Mesodermal cell (in vitro differentiated cells): ENCODE measurements around the gene SEMA4C.
"Not testable (repeated sequence)": the region's sequence is repeated elsewhere in the genome, so short reads cannot be mapped to it uniquely, and the experiment has no call there.

Source experiments
- H3K27ac ChIP-seq: 2 replicates; pipeline ENCODE4 v1.7.0; 2013; ENCODE audit warnings: mild to moderate bottlenecking, low read depth, low read length, moderate library complexity; ENCODE audit not compliant: severe bottlenecking
- H3K36me3 ChIP-seq: 2 replicates; pipeline ENCODE4 v1.7.1; 2013; ENCODE audit warnings: mild to moderate bottlenecking, low read length, moderate library complexity; ENCODE audit not compliant: control insufficient read depth, insufficient read depth
- H3K4me1 ChIP-seq: one replicate; pipeline ENCODE4 v1.7.1; 2013; ENCODE audit warnings: mild to moderate bottlenecking, low read length; ENCODE audit not compliant: insufficient read depth, control insufficient read depth, poor library complexity, severe bottlenecking
- H3K4me3 ChIP-seq: 2 replicates; pipeline ENCODE4 v1.7.0; 2013; ENCODE audit warnings: low read length, control low read depth, mild to moderate bottlenecking; ENCODE audit not compliant: insufficient read depth, poor library complexity, severe bottlenecking; ENCODE audit errors: extremely low read depth
- H3K9me3 ChIP-seq: 2 replicates; pipeline ENCODE4 v1.7.1; 2013; ENCODE audit warnings: mild to moderate bottlenecking, low read length, moderate library complexity; ENCODE audit not compliant: control insufficient read depth
- WGBS, 2 experiments: methylation state at CpG; one replicate each; pipeline ENCODE4 v1.1.5; 2013; ENCODE audit warnings: missing lambda C conversion rate in 2 of 2; ENCODE audit not compliant: insufficient coverage in 2 of 2; 5-methylcytosine and 5-hydroxymethylcytosine counted together

Gene SEMA4C

GRCh38 chr2:96864343-96865091 lies 5.4 kb downstream of the SEMA4C start:
- Histone ChIP-seq H3K4me1 (peaks cover 22% of the 10 kb centered on the region), H3K36me3 (peaks cover 79% of the 10 kb centered on the region), H3K9me3 (no peaks in the 10 kb centered on the region), H3K4me3 (no peak overlapping the region), H3K27ac (no peak overlapping the region)
- 96 to 99% methylated on average over 23 to 24 of the region's 25 CpGs for WGBS, 2 experiments

GRCh38 chr2:96863575-96864342 lies 6.1 kb downstream of the SEMA4C start:
- WGBS, 2 experiments, result 95 to 99% methylated on average over 16 to 17 of the region's 19 CpGs
- Histone ChIP-seq H3K9me3 (no peaks in the 10 kb centered on the region), H3K4me1 (peaks cover 28% of the 10 kb centered on the region), H3K4me3 (no peak overlapping the region), H3K36me3 (peaks cover 79% of the 10 kb centered on the region), H3K27ac (no peak overlapping the region)

GRCh38 chr2:96863056-96863455 lies 6.8 kb downstream of the SEMA4C start:
- Histone ChIP-seq H3K36me3 (peaks cover 79% of the 10 kb centered on the region), H3K4me1 (peaks cover 28% of the 10 kb centered on the region)
- not testable (repeated sequence) for H3K9me3 ChIP-seq, H3K27ac ChIP-seq, H3K4me3 ChIP-seq
- WGBS, 2 experiments, result 89 to 95% methylated on average over 3 to 4 of the region's 4 CpGs

GRCh38 chr2:96861074-96861473 lies 8.8 kb downstream of the SEMA4C start:
- Histone ChIP-seq H3K9me3 (no peaks in the 10 kb centered on the region), H3K36me3 (peaks cover 62% of the 10 kb centered on the region), H3K4me3 (no peak overlapping the region), H3K4me1 (peaks cover 18% of the 10 kb centered on the region), H3K27ac (no peak overlapping the region)
- WGBS, 2 experiments, result 90 to 98% methylated on average over 10 to 17 of the region's 17 CpGs

GRCh38 chr2:96860065-96861029 lies 9.5 kb downstream of the SEMA4C start:
- peaks cover 54% of the 10 kb centered on the region for H3K36me3 ChIP-seq
- no peak overlapping the region for H3K4me3 ChIP-seq
- no peak overlapping the region for H3K27ac ChIP-seq
- H3K9me3 ChIP-seq, result no peaks in the 10 kb centered on the region
- 94 to 98% methylated on average over 27 to 34 of the region's 38 CpGs for WGBS, 2 experiments
- H3K4me1 ChIP-seq, result peaks cover 18% of the 10 kb centered on the region

GRCh38 chr2:96859681-96860064 lies 10.2 kb downstream of the SEMA4C start:
- H3K4me3 ChIP-seq, result no peak overlapping the region
- peaks cover 48% of the 10 kb centered on the region for H3K36me3 ChIP-seq
- H3K4me1 ChIP-seq, result peaks cover 18% of the 10 kb centered on the region
- 83 to 100% methylated on average over 1 to 2 of the region's 4 CpGs for WGBS, 2 experiments
- H3K27ac ChIP-seq, result peak overlapping the region; percentile 59
- no peaks in the 10 kb centered on the region for H3K9me3 ChIP-seq

GRCh38 chr2:96859099-96859649 lies 10.7 kb downstream of the SEMA4C start:
- peak overlapping the region; percentile 35 for H3K4me3 ChIP-seq
- H3K27ac ChIP-seq, result peak overlapping the region; percentile 59
- H3K4me1 ChIP-seq, result peaks cover 18% of the 10 kb centered on the region
- no peaks in the 10 kb centered on the region for H3K9me3 ChIP-seq
- 59 to 77% methylated on average over 7 to 9 of the region's 11 CpGs for WGBS, 2 experiments
- H3K36me3 ChIP-seq, result peaks cover 45% of the 10 kb centered on the region

GRCh38 chr2:96857667-96858372 lies 12.1 kb downstream of the SEMA4C start, which contains the start of gene ANKRD39:
Gene ANKRD39, minus strand, starts transcription at chr2:96858016. Its CDS starts 29 bp downstream, at chr2:96857987.
- peak within 1 kb of the TSS; percentile 59 for H3K27ac ChIP-seq
- H3K9me3 ChIP-seq, result no peaks in the 10 kb centered on the region
- 0 to 1% methylated on average over 65 to 73 of the region's 81 CpGs for WGBS, 2 experiments
- peaks cover 18% of the 10 kb centered on the region for H3K4me1 ChIP-seq
- peaks cover 33% of the 10 kb centered on the region for H3K36me3 ChIP-seq
- peak within 1 kb of the TSS; percentile 64 for H3K4me3 ChIP-seq

GRCh38 chr2:96856776-96857666 lies 12.9 kb downstream of the SEMA4C start:
- Histone ChIP-seq H3K4me1 (peaks cover 18% of the 10 kb centered on the region), H3K36me3 (peaks cover 26% of the 10 kb centered on the region), H3K4me3 (peak overlapping the region; percentile 64), H3K9me3 (no peaks in the 10 kb centered on the region), H3K27ac (peak overlapping the region; percentile 29)
- 30 to 32% methylated on average over 27 of the region's 27 CpGs for WGBS, 2 experiments
